ENCODE measurements around the gene TMEM247. TPM values are rescaled to one million over a fixed set of nuclear protein-coding genes. Genes with fewer than 3 reads are reported as not detected.

The TMEM247 gene
- total RNA-seq, 1 experiment from 2014 or later, result not detected

DNA sequence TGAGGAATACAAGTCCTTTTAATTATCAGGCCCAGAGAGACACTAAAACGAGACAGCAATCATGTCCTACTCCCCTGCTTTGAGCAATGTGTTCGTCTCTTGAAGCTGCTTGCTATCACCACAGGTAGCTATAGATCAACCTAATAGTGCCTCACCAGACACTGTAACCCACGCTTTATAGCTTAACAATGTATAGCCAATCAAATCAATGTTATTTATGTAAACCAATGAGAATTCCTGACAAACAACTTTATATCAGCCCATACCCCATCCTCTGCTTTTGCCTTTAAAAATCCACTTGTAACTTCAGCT, 26.1 kb downstream of the TMEM247 start:
- Histone ChIP-seq H3K27me3 (ENCODE audit: low read length) (no peaks in the 10 kb centered on the region), H4K20me1 (ENCODE audit: low read length) (no peaks in the 10 kb centered on the region), H3K36me3 (ENCODE audit: low read depth, low read length) (no peaks in the 10 kb centered on the region), H3K9me3 (ENCODE audit: low read length) (no peaks in the 10 kb centered on the region), H2AFZ (ENCODE audit: low read length) (no peak overlapping the region), H3K9me2 (replicated peaks; ENCODE audit: low read length) (no peaks in the 10 kb centered on the region), H3K4me2 (ENCODE audit: low read length) (no peak overlapping the region), H3K4me3 (ENCODE audit: low read length) (no peak overlapping the region), H3K9ac (ENCODE audit: low read length) (no peak overlapping the region), H3F3A (ENCODE audit: low read length, unreplicated experiment) (no peaks in the 10 kb centered on the region), H3K4me1 (ENCODE audit: insufficient read depth, low read length) (no peaks in the 10 kb centered on the region), H3K27ac (ENCODE audit: low read length) (no peak overlapping the region), H3K79me2 (ENCODE audit: low read length) (no peaks in the 10 kb centered on the region)
- DNase-seq (no peak), ATAC-seq (no peak)
- POLR2A ChIA-PET (ENCODE audit: unreplicated experiment), result no interaction called here
- intact Hi-C loops (cut with micrococcal nuclease), result no loop called here
- BruUV-seq (replicated peaks), result no TSS peak
- CTCF ChIA-PET, result no interaction called here
- TF ChIP-seq EZH2phosphoT487 (IDR thresholded peaks at IDR 0.05; ENCODE audit: borderline replicate concordance, low read length), result no peak
- TF ChIP-seq EZH2 (IDR thresholded peaks at IDR 0.05; ENCODE audit: low read length, unreplicated experiment), result no peak
- TF ChIP-seq, protein P1, sequence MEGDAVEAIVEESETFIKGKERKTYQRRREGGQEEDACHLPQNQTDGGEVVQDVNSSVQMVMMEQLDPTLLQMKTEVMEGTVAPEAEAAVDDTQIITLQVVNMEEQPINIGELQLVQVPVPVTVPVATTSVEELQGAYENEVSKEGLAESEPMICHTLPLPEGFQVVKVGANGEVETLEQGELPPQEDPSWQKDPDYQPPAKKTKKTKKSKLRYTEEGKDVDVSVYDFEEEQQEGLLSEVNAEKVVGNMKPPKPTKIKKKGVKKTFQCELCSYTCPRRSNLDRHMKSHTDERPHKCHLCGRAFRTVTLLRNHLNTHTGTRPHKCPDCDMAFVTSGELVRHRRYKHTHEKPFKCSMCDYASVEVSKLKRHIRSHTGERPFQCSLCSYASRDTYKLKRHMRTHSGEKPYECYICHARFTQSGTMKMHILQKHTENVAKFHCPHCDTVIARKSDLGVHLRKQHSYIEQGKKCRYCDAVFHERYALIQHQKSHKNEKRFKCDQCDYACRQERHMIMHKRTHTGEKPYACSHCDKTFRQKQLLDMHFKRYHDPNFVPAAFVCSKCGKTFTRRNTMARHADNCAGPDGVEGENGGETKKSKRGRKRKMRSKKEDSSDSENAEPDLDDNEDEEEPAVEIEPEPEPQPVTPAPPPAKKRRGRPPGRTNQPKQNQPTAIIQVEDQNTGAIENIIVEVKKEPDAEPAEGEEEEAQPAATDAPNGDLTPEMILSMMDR (conservative IDR thresholded peaks at IDR 0.05; ENCODE audit: low read depth, low read length), result no peak

DNA sequence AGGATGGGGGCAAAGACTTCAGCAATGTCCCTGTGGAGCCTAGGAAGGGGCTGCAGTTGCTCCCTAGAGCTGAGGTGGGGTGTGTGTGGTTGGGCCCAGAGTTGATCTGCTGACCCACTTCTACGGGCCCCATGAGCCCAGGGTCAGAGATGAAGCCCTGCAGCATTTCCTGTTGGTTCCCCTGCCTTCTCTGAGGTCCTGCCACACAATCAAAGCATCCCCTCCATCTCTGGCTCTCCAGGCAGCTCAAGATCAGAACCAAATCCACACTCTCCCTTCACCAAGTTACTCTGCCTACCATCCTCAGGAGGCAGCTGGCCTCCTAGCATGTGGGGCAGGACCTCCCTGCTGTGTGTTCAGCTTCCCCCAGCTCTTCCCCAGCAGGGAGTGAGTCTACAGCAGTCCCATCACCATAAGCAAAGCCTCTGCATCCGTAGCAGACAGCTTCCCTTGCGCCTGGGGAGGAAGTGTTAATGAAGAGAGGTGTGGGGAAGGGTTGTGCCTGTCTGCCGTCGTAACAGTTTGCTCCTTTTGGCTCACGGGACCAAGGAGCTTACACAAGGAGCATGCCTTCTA, 26.9 kb downstream of the TMEM247 start:
- intact Hi-C loops (cut with micrococcal nuclease), result no loop called here
- H3K36me3 ChIP-seq (ENCODE audit: low read depth, low read length), result no peaks in the 10 kb centered on the region
- ATAC-seq (no peak), DNase-seq (no peak)
- H3K9ac ChIP-seq (ENCODE audit: low read length), result no peak overlapping the region
- no peak overlapping the region for H3K27ac ChIP-seq (ENCODE audit: low read length)
- H3K4me1 ChIP-seq (ENCODE audit: insufficient read depth, low read length), result no peaks in the 10 kb centered on the region
- no TSS peak for BruUV-seq (replicated peaks)
- CTCF ChIA-PET, result no interaction called here
- no peaks in the 10 kb centered on the region for H4K20me1 ChIP-seq (ENCODE audit: low read length)
- TF ChIP-seq, protein P1 (conservative IDR thresholded peaks at IDR 0.05; ENCODE audit: low read depth, low read length), result no peak
- TF ChIP-seq EZH2phosphoT487 (IDR thresholded peaks at IDR 0.05; ENCODE audit: borderline replicate concordance, low read length), result no peak
- TF ChIP-seq EZH2 (IDR thresholded peaks at IDR 0.05; ENCODE audit: low read length, unreplicated experiment), result no peak
- POLR2A ChIA-PET (ENCODE audit: unreplicated experiment), result no interaction called here
- no peaks in the 10 kb centered on the region for H3K79me2 ChIP-seq (ENCODE audit: low read length)
- H3K9me3 ChIP-seq (ENCODE audit: low read length), result no peaks in the 10 kb centered on the region
- no peak overlapping the region for H3K4me2 ChIP-seq (ENCODE audit: low read length)
- H2AFZ ChIP-seq (ENCODE audit: low read length), result no peak overlapping the region
- no peaks in the 10 kb centered on the region for H3K9me2 ChIP-seq (replicated peaks; ENCODE audit: low read length)
- no peaks in the 10 kb centered on the region for H3K27me3 ChIP-seq (ENCODE audit: low read length)
- no peak overlapping the region for H3K4me3 ChIP-seq (ENCODE audit: low read length)
- no peaks in the 10 kb centered on the region for H3F3A ChIP-seq (ENCODE audit: low read length, unreplicated experiment)

DNA sequence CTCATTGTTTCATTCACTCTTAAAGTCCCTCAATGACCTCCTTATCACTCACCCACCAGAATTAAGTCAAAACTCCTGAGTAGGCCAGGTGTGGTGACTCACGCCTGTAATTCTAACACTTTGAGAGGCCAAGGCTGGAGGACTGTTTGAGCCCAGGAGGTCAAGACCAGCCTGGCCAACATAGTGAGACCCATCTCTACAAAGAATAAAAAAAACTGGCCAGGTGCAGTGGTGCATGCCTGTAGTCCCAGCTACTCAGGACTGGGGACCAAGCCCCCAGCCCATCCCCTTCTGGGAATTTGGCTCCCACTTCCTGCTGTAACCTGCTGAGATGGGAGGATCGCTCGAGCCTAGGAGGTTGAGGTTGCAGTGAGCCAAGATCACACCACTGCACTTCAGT, 28.9 kb downstream of the TMEM247 start:
- no TSS peak for BruUV-seq (replicated peaks)
- H3K4me2 ChIP-seq (ENCODE audit: low read length), result no peak overlapping the region
- ChIA-PET CTCF (interaction anchor here (0.6 kb wide), 1 partner anchor 122 kb away, joined by 3 read pairs; no protein-coding TSS in a partner anchor), POLR2A (ENCODE audit: unreplicated experiment) (no interaction called here)
- no peaks in the 10 kb centered on the region for H3K9me2 ChIP-seq (replicated peaks; ENCODE audit: low read length)
- intact Hi-C loops (cut with micrococcal nuclease), result no loop called here
- H3K27me3 ChIP-seq (ENCODE audit: low read length), result no peaks in the 10 kb centered on the region
- no peak overlapping the region for H3K9ac ChIP-seq (ENCODE audit: low read length)
- TF ChIP-seq EZH2 (IDR thresholded peaks at IDR 0.05; ENCODE audit: low read length, unreplicated experiment) (no peak), EZH2phosphoT487 (IDR thresholded peaks at IDR 0.05; ENCODE audit: borderline replicate concordance, low read length) (no peak)
- TF ChIP-seq, protein P1 (conservative IDR thresholded peaks at IDR 0.05; ENCODE audit: low read depth, low read length), result no peak
- no peak for DNase-seq
- no peaks in the 10 kb centered on the region for H3K79me2 ChIP-seq (ENCODE audit: low read length)
- no peaks in the 10 kb centered on the region for H3F3A ChIP-seq (ENCODE audit: low read length, unreplicated experiment)
- H3K9me3 ChIP-seq (ENCODE audit: low read length), result no peaks in the 10 kb centered on the region
- no peaks in the 10 kb centered on the region for H3K4me1 ChIP-seq (ENCODE audit: insufficient read depth, low read length)
- no peaks in the 10 kb centered on the region for H3K36me3 ChIP-seq (ENCODE audit: low read depth, low read length)
- H3K4me3 ChIP-seq (ENCODE audit: low read length), result no peak overlapping the region
- no peak for ATAC-seq
- no peak overlapping the region for H2AFZ ChIP-seq (ENCODE audit: low read length)
- H3K27ac ChIP-seq (ENCODE audit: low read length), result no peak overlapping the region
- H4K20me1 ChIP-seq (ENCODE audit: low read length), result no peaks in the 10 kb centered on the region

Measured in PC-3 (cell line).